Measurements from ENCODE around the gene FOXN4.

The FOXN4 gene

DNA sequence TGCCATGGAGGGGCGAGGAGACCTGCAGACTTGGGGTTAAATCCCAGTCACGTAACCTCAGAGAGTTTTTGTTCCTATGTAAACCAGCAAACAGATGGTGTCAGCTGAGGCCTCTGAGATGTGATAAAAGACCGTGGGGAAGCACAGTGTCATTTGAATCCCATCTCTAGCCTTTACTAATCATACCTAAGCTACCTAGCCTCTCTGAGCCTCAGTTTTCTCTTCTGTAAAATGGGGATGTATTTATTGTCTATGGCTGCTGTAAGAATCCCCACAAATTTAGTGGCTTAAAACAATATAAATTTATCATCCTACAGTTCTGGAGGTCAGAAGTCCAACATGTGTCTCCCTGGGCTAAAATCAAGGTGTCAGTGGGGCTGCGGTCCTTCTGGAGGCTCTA lies 33.9 kb downstream of the FOXN4 start:
- TF ChIP-seq, protein P1, sequence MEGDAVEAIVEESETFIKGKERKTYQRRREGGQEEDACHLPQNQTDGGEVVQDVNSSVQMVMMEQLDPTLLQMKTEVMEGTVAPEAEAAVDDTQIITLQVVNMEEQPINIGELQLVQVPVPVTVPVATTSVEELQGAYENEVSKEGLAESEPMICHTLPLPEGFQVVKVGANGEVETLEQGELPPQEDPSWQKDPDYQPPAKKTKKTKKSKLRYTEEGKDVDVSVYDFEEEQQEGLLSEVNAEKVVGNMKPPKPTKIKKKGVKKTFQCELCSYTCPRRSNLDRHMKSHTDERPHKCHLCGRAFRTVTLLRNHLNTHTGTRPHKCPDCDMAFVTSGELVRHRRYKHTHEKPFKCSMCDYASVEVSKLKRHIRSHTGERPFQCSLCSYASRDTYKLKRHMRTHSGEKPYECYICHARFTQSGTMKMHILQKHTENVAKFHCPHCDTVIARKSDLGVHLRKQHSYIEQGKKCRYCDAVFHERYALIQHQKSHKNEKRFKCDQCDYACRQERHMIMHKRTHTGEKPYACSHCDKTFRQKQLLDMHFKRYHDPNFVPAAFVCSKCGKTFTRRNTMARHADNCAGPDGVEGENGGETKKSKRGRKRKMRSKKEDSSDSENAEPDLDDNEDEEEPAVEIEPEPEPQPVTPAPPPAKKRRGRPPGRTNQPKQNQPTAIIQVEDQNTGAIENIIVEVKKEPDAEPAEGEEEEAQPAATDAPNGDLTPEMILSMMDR (IDR thresholded peaks at IDR 0.05; ENCODE audit: insufficient read depth, low read length, missing control alignments): no peak
- H3K4me3 ChIP-seq (ENCODE audit: low read depth, low read length): no peak overlapping the region
- ChIA-PET POLR2A (no interaction called here), CTCF (no interaction called here)
- DNase-seq (ENCODE audit: low read depth, low spot score): no peak

DNA sequence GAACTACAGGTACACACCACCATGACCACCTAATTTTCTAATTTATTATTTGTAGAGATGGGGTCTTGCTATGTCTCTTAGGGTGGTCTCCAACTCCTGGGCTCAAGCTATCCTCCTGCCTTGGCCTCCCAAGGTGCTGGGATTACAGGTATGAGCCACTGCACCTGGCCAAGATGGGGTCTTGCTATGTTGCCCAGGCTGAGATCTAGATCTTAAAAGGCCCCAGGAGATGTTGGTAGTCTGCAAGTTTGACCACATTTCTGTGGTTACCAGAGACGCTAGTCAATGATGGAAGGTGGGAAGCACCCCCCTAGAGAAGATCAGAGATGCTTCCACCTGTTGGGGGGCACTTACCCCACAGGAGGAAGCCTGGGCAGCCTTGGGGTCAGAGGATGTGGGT lies 34.7 kb downstream of the FOXN4 start:
- H3K4me3 ChIP-seq (ENCODE audit: low read depth, low read length): no peak overlapping the region
- POLR2A ChIA-PET: no interaction called here
- CTCF ChIA-PET: interaction anchor here (1.1 kb wide), 1 partner anchor 110 kb away, joined by 3 read pairs; no protein-coding TSS in a partner anchor
- DNase-seq (ENCODE audit: low read depth, low spot score): no peak
- TF ChIP-seq, protein P1 (IDR thresholded peaks at IDR 0.05; ENCODE audit: insufficient read depth, low read length, missing control alignments): no peak

DNA sequence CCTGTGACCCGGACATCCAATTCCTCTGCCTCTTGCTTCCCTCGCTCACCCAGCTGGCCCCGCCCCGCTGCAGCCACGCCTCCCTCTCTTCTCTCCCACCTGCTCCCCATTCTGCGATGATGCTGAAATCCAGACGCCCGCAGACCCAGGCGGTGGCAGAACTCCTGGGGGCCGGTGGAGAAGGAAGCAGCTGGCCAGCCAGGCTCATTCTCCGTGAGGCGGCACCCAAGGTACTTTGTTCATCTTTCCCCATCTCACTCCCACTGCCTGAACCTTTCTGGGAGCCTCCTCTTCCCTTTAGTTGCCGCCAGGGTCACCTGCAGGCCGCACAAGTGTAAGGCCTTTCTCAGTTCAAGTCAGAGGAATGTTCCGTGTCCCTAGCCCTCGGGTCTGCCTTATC lies 35.7 kb downstream of the FOXN4 start:
- ChIA-PET CTCF (interaction anchor here (1.1 kb wide), 1 partner anchor 111 kb away, joined by 3 read pairs; no protein-coding TSS in a partner anchor), POLR2A (no interaction called here)
- no peak overlapping the region for H3K4me3 ChIP-seq (ENCODE audit: low read depth, low read length)
- TF ChIP-seq, protein P1 (IDR thresholded peaks at IDR 0.05; ENCODE audit: insufficient read depth, low read length, missing control alignments): no peak
- no peak for DNase-seq (ENCODE audit: low read depth, low spot score)

DNA sequence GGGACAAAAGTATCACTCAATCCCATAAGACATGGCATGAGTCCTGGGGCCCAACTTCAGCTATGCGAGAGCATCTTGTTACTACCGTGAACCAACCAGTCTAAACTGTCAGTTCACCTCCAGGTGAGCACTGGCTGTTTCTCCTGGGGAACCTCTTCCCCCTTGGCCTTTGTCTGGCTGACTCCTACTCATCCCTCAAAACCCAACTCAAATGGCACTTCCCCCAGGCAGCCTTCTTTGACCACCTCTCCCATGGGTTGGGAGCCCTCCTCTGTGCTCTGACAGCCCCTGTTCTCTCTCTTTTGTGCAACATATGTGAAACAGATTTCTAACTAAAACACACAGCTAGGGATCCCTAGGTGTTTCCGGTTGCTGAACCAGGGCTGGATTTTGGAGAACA lies 37.7 kb downstream of the FOXN4 start:
- ChIA-PET POLR2A (no interaction called here), CTCF (no interaction called here)
- no peak for DNase-seq (ENCODE audit: low read depth, low spot score)
- TF ChIP-seq, protein P1 (IDR thresholded peaks at IDR 0.05; ENCODE audit: insufficient read depth, low read length, missing control alignments): no peak
- no peak overlapping the region for H3K4me3 ChIP-seq (ENCODE audit: low read depth, low read length)

DNA sequence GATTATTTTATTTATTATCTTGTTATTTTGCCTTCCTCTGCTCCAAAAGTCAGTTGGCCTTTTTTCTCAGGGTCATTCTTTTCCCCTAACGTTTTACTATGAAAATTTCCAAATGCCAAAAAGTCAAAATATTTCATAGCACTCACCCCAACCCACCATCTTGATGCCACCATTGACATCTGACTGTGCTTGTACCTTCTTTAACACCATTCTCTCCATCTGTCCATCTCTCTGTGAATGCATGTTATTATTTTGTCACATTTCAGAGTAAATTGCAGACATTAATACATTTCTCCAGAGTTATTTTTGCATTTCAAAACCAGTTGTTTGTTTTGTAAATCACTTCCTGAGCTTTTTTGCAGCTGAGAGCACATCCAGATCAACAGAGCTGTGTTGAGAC lies 38.6 kb downstream of the FOXN4 start:
- CTCF ChIA-PET: no interaction called here
- H3K4me3 ChIP-seq (ENCODE audit: low read depth, low read length): no peak overlapping the region
- no peak for DNase-seq (ENCODE audit: low read depth, low spot score)
- POLR2A ChIA-PET: no interaction called here
- TF ChIP-seq, protein P1 (IDR thresholded peaks at IDR 0.05; ENCODE audit: insufficient read depth, low read length, missing control alignments): no peak

DNA sequence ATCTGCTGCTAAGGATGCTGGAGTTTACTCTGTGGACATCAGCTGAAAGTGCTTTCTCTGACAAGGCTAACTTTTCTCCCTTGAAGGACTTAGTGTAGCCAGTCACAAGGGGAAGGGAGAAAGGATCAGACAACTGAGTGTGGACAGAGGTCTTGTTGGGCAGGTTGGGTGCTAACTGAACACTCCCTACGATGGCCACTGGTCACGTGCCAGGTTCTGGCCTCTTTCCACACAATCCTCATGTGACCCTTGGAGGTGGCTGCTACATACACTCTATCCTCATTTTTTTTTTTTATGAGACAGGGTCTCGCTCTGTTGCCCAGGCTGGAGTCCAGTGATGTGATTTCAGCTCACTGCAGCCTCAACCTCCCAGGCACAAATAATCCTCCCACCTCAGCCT lies 39.7 kb downstream of the FOXN4 start:
- POLR2A ChIA-PET: no interaction called here
- H3K4me3 ChIP-seq (ENCODE audit: low read depth, low read length): no peak overlapping the region
- no peak for DNase-seq (ENCODE audit: low read depth, low spot score)
- CTCF ChIA-PET: interaction anchor here (1.5 to 1.9 kb wide), 2 partner anchors 116 to 157 kb away, joined by 4 to 5 read pairs; no protein-coding TSS in a partner anchor
- TF ChIP-seq, protein P1 (IDR thresholded peaks at IDR 0.05; ENCODE audit: insufficient read depth, low read length, missing control alignments): no peak

All from AG04449 (cell line).